Upper lobe of right lung (tissue), 1 donor: ENCODE measurements around the gene SMIM1. TPM values are rescaled to one million over a fixed set of nuclear protein-coding genes. Genes with fewer than 3 reads are reported as not detected.
"Not testable (repeated sequence)": the region's sequence is repeated elsewhere in the genome, so short reads cannot be mapped to it uniquely, and the experiment has no call there.

Experiments
- ATAC-seq: fragments of 200-7000 bp; cut with Tn5 transposase; one replicate; pipeline ENCODE4 v1.9.1; 2020; ENCODE audit warnings: mild to moderate bottlenecking, moderate library complexity
- DNase-seq: peaks from one replicate; pipeline ENCODE4 v3.0.0-alpha.2; 2020
- H3K27ac ChIP-seq: fragments of 200-600 bp; one replicate; pipeline ENCODE4 v1.8.0; 2022
- H3K27me3 ChIP-seq: fragments of 200-600 bp; one replicate; pipeline ENCODE4 v1.8.0; 2022; ENCODE audit warnings: mild to moderate bottlenecking
- H3K36me3 ChIP-seq: fragments of 200-600 bp; one replicate; pipeline ENCODE4 v1.8.0; 2022
- H3K4me1 ChIP-seq: fragments of 200-600 bp; one replicate; pipeline ENCODE4 v1.8.0; 2022
- H3K4me3 ChIP-seq: fragments of 200-600 bp; one replicate; pipeline ENCODE4 v1.8.0; 2022; ENCODE audit warnings: mild to moderate bottlenecking
- H3K9me3 ChIP-seq: fragments of 200-600 bp; one replicate; pipeline ENCODE4 v1.8.0; 2022
- CTCF ChIP-seq: fragments of 200-600 bp; IDR thresholded peaks from one replicate; pipeline ENCODE4 v1.8.0; 2022; ENCODE audit warnings: antibody characterized with exemption
- intact Hi-C: fragments of 100-400 bp; cut with DNase I; formaldehyde crosslinking; loops from one replicate; pipeline ENCODE4 v1.11.0; 2022
- total RNA-seq: library from RNA; stranded (reverse); fragmentation: NEBNext Ultra II Directional; extraction: Animal tissue kit (Norgen Biotek cat#: 25700); gene quantifications from one replicate; pipeline ENCODE4 v1.2.1, GENCODE V29; 2021
- donor health status: DM: no; HTN: yes; CAD: no; lungs with severe emphysema.

The SMIM1 gene
- total RNA-seq, 1 donor from 2014 or later, result 9.3 TPM

DNA sequence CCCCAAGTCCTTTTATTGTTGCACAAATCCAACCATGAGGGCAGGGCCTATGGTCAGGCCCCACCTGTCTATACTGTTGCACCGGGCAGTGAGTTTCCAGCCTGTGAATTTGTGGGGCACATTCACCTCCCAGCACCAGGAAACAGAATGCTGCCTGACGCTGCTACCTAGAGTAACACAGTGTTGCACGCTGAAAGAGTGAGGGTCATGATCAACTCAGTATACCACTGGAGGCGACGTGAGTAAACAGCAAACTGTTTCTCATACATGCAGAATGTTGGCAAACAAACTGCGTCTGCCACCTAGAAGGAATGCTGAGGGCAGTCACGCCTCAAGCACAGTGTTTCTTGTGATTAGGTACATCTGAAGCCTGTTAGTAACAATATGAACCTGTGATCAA lies 37.1 kb downstream of the SMIM1 start:
- no peak for ATAC-seq
- H3K27me3 ChIP-seq, result no peaks in the 10 kb centered on the region
- H3K4me1 ChIP-seq, result no peaks in the 10 kb centered on the region
- TF ChIP-seq CTCF, result no peak
- peak; percentile 18 for DNase-seq
- H3K36me3 ChIP-seq, result peaks cover 8% of the 10 kb centered on the region
- H3K27ac ChIP-seq, result no peak overlapping the region
- intact Hi-C loops, result no loop called here
- H3K9me3 ChIP-seq, result no peaks in the 10 kb centered on the region
- H3K4me3 ChIP-seq, result no peak overlapping the region

- H3K4me1 ChIP-seq, H3K27me3 ChIP-seq, H3K9me3 ChIP-seq, intact Hi-C loops, ATAC-seq, H3K4me3 ChIP-seq, H3K27ac ChIP-seq: not testable (repeated sequence)
- DNase-seq, result peak; percentile 10
- H3K36me3 ChIP-seq, result peaks cover 13% of the 10 kb centered on the region
Measured at GRCh38 chr1:3810149-3810761, 37.7 kb downstream of the SMIM1 start.

GRCh38 chr1:3811595-3811911 lies 39.0 kb downstream of the SMIM1 start:
- no peaks in the 10 kb centered on the region for H3K27me3 ChIP-seq
- no peak overlapping the region for H3K27ac ChIP-seq
- ATAC-seq (no peak), DNase-seq (no peak)
- no peaks in the 10 kb centered on the region for H3K4me1 ChIP-seq
- no peak for TF ChIP-seq CTCF
- intact Hi-C loops, result no loop called here
- H3K9me3 ChIP-seq, result no peaks in the 10 kb centered on the region
- no peak overlapping the region for H3K4me3 ChIP-seq
- peaks cover 26% of the 10 kb centered on the region for H3K36me3 ChIP-seq

DNA sequence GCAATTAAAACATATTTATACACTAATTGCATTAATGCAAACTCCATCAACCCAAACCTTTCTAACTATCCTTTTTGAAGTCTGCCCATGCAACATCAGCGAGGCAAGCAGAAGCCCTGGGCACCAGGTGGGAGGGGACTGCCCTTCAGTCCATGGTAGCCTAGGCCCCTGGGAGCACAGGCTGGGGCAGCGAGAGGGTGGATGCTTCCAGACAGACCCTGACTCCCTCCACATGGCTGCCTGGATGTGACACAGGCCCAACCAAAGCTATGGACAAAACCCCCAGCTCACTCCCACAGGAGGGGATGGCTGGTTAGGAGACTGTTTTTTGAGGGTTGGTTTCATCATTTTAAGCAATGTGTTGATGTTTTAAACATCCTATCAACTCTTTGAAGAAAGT lies 41.5 kb downstream of the SMIM1 start:
- no peak for TF ChIP-seq CTCF
- peak; percentile 28 for DNase-seq
- peaks cover 27% of the 10 kb centered on the region for H3K36me3 ChIP-seq

DNA sequence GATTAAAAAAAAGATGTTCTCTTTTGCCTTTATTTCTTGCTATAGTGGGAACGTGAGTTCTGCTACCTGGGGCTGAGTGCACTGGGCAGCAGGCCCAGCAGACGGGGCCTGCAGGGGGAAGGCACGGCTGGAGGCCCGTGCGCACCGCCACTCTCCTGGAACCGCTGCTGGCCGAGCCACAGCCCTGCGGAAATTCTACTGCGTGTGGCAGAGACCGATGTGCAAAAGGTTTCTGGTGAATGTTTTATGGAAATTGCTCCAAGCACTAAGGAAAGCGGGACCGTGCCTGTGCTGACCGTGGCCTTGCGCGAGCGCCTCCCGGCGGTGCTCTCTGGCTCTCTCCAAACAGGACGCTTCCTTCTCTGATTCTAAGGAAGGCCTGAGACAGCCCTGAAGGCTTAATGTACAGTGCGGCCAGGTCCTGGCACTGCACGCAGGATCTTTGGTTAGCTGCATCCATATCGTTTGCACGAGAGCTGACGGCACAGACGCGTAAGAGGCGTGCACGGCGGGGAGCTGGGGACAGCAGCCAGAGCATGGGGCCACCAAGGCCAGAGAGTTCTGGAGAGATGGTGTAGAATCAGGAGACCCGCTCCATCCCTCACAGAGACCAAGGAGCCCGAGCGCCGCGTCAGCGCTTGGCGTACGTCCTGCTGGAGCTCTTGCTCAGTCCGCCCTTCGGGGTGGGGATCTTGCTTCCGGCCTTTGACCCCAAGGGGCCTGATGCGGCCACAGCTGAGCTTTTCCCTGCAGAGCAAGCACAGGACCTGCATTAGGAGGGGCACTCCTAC lies 42.4 kb downstream of the SMIM1 start:
- Histone ChIP-seq H3K4me3 (no peak overlapping the region), H3K36me3 (peaks cover 31% of the 10 kb centered on the region), H3K9me3 (no peaks in the 10 kb centered on the region), H3K27me3 (no peaks in the 10 kb centered on the region), H3K27ac (no peak overlapping the region), H3K4me1 (no peaks in the 10 kb centered on the region)
- intact Hi-C loops, result no loop called here
- peak; percentile 57 for DNase-seq
- no peak for TF ChIP-seq CTCF
- ATAC-seq, result peak; percentile 22

More for the DNA sequence above, 41.5 kb downstream of the SMIM1 start:
- Histone ChIP-seq H3K4me3 (no peak overlapping the region), H3K9me3 (no peaks in the 10 kb centered on the region), H3K27ac (no peak overlapping the region), H3K27me3 (no peaks in the 10 kb centered on the region), H3K4me1 (no peaks in the 10 kb centered on the region)
- no peak for ATAC-seq
- intact Hi-C loops, result no loop called here

- Histone ChIP-seq H3K27ac (no peak overlapping the region), H3K9me3 (no peaks in the 10 kb centered on the region), H3K4me1 (no peaks in the 10 kb centered on the region), H3K4me3 (no peak overlapping the region), H3K27me3 (no peaks in the 10 kb centered on the region), H3K36me3 (peaks cover 47% of the 10 kb centered on the region)
- intact Hi-C loops, result no loop called here
- DNase-seq, result peak; percentile 58
- no peak for ATAC-seq
- no peak for TF ChIP-seq CTCF
Measured at GRCh38 chr1:3816331-3817137, 44.0 kb downstream of the SMIM1 start.
